Activated naive CD4-positive, alpha-beta T cell treated with anti-CD3 and anti-CD28 coated beads, Interleukin-2, amount 10 ng/mL, durations not matched to agents 7 days and 5 days (primary cell): ENCODE measurements around the gene KDM6A.
"Not testable (repeated sequence)": the region's sequence is repeated elsewhere in the genome, so short reads cannot be mapped to it uniquely, and the experiment has no call there.

ENCODE experiments used
- CTCF ChIA-PET: fragments of 350-600 bp; sonication (Branson Sonifier 250); formaldehyde crosslinking; loops from one replicate; lab custom pipeline; 2021; ENCODE audit warnings: antibody characterized with exemption; lab: Charles Lee
- DNase-seq: peaks from one replicate; pipeline ENCODE4 v3.0.0-alpha.2; 2020
- H3K27ac Mint-ChIP-seq: one replicate; pipeline ENCODE4 v1.8.0; 2021; ENCODE audit warnings: mild to moderate bottlenecking, moderate library complexity, mixed read lengths
- H3K27me3 Mint-ChIP-seq: one replicate; pipeline ENCODE4 v1.8.0; 2021; ENCODE audit warnings: mild to moderate bottlenecking, mixed read lengths
- H3K36me3 Mint-ChIP-seq: one replicate; pipeline ENCODE4 v1.8.0; 2021; ENCODE audit warnings: mixed read lengths
- H3K4me1 Mint-ChIP-seq: one replicate; pipeline ENCODE4 v1.8.0; 2021; ENCODE audit warnings: mixed read lengths
- H3K4me3 Mint-ChIP-seq: one replicate; pipeline ENCODE4 v1.8.0; 2021; ENCODE audit warnings: mild to moderate bottlenecking, moderate library complexity, mixed read lengths
- H3K9me3 Mint-ChIP-seq: one replicate; pipeline ENCODE4 v1.8.0; 2021; ENCODE audit warnings: mixed read lengths

Gene KDM6A

DNA sequence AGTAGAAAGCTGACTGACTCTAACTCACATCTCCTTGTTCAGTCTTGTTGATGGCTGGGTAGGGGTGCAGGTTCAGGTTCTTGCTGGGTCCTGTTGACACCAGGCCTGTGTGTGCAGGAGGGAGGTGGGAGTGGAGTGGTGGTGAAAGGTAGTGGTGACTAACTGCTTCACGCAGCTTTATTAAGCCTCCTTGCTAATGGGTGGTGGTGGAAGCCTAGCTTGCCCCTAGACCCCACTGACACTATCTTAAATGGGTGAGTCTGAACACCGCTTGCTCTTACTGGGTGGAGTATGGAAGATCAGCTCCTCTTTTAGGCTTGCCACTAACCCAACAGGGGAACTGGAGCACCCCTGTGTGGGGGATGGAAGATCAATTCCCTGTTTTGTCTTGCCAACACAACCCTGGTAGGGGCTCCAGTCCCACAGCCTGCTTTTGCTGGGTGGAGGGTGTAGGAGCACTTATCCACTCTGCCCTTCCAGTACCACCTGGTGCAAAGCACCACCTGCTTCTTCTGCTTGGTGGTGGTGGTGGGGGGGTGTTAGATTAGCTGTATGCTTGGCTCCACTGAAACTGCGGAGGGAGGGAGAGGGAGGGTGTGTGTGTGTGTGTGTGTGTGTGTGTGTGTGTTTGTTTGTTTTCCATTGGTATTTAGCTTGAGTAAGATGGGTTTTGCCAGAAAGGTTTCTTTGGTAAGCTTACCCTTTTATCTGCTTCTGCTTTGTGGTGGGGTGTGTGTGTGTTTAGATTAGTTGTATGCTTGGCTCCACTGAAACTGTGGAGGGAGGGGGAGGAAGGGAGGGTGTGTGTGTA lies 25.6 kb downstream of the KDM6A start:
- CTCF ChIA-PET: interaction anchor here (0.6 to 1.1 kb wide), 2 partner anchors 172 to 655 kb away, joined by 3 read pairs; no protein-coding TSS in a partner anchor
- no peak overlapping the region for H3K4me3 Mint-ChIP-seq
- DNase-seq: peak; percentile 20
- H3K27ac Mint-ChIP-seq: peak overlapping the region; percentile 45
- no peaks in the 10 kb centered on the region for H3K27me3 Mint-ChIP-seq
- H3K9me3 Mint-ChIP-seq: peaks cover 20% of the 10 kb centered on the region
- peaks cover 20% of the 10 kb centered on the region for H3K36me3 Mint-ChIP-seq
- H3K4me1 Mint-ChIP-seq: peaks cover 35% of the 10 kb centered on the region

DNA sequence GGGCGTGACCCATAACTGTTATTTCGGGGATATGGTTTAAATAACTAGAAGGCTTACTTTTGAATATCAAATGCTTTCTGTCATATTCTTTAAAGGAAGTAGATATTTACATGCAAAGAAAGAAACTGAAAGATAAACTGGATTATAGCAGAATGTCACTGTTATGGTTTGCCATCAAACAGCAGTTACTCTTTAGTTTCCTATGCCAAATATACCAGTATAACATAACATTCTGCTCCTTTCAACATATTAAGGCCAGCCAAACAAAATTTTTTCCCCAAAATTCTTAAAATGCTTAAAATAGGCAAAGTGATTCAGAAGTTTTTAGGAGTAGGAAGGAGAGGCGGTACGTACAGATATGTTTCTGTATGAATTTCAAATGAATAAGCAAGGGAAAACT lies 27.0 kb downstream of the KDM6A start:
- CTCF ChIA-PET: interaction anchor here (1.1 kb wide), 1 partner anchor 656 kb away, joined by 3 read pairs; no protein-coding TSS in a partner anchor
- DNase-seq: no peak
- H3K9me3 Mint-ChIP-seq: peaks cover 18% of the 10 kb centered on the region
- H3K4me1 Mint-ChIP-seq: peaks cover 46% of the 10 kb centered on the region
- H3K27me3 Mint-ChIP-seq: no peaks in the 10 kb centered on the region
- H3K4me3 Mint-ChIP-seq: no peak overlapping the region
- peak overlapping the region; percentile 28 for H3K27ac Mint-ChIP-seq
- peaks cover 22% of the 10 kb centered on the region for H3K36me3 Mint-ChIP-seq

DNA sequence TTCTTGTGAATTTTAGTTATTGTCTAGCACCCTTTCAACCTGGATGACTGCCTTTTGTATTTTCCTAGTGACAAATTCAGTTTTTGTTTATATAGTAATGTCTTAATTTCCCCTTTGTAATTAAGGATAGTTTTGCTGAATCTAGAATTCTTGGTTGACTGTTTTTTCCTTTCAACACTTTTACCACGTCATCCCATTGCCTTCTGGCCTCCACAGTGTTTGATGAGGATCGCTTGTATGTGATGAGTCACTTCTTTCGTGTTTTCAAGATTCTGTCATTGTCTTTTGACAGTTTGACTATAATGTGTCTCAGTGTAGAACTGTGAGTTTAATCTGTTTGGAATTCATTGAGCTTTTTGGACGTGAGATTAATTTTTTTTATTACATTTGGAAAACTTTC lies 30.1 kb downstream of the KDM6A start:
- CTCF ChIA-PET: no interaction called here
- peaks cover 10% of the 10 kb centered on the region for H3K9me3 Mint-ChIP-seq
- no peak overlapping the region for H3K4me3 Mint-ChIP-seq
- H3K27me3 Mint-ChIP-seq: no peaks in the 10 kb centered on the region
- peaks cover 50% of the 10 kb centered on the region for H3K4me1 Mint-ChIP-seq
- H3K27ac Mint-ChIP-seq: no peak overlapping the region
- DNase-seq: no peak
- peaks cover 14% of the 10 kb centered on the region for H3K36me3 Mint-ChIP-seq

DNA sequence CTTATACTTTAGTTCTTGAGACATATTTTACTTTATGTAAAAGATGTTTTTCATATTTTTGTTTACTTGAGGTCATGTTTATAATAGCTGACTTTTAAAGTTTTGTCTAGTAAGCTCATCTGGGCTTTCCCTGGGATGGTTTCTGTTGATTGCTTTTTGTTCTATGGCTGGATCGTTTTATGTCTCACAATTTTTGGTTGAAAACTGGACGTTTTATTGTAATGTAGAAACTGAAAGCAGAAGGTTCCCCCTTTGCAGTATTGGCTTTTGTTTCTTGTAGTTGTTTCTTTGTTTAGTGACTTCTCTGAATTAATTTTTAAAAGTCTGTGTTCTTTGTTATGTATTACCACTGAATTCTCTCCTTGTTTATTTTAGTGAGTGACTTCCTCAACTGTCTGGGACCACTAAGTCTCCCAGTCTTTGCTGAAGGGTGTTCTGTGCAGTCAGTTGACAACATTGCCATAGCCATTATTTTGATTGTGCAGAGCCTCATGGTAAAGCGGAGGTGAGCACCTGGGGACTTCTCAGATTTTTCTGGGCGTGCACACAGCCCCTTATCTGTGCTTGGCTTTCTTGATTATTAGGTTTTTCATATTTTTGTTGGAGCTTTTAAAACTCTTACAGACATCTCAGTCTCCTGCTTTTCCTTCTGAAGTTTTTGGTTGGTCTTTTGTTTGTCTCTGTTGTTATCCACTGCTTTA lies 31.0 kb downstream of the KDM6A start:
- no peak for DNase-seq
- H3K9me3 Mint-ChIP-seq: peaks cover 10% of the 10 kb centered on the region
- no peak overlapping the region for H3K4me3 Mint-ChIP-seq
- peak overlapping the region; percentile 39 for H3K27ac Mint-ChIP-seq
- CTCF ChIA-PET: no interaction called here
- peaks cover 47% of the 10 kb centered on the region for H3K4me1 Mint-ChIP-seq
- peaks cover 17% of the 10 kb centered on the region for H3K36me3 Mint-ChIP-seq
- H3K27me3 Mint-ChIP-seq: no peaks in the 10 kb centered on the region

DNA sequence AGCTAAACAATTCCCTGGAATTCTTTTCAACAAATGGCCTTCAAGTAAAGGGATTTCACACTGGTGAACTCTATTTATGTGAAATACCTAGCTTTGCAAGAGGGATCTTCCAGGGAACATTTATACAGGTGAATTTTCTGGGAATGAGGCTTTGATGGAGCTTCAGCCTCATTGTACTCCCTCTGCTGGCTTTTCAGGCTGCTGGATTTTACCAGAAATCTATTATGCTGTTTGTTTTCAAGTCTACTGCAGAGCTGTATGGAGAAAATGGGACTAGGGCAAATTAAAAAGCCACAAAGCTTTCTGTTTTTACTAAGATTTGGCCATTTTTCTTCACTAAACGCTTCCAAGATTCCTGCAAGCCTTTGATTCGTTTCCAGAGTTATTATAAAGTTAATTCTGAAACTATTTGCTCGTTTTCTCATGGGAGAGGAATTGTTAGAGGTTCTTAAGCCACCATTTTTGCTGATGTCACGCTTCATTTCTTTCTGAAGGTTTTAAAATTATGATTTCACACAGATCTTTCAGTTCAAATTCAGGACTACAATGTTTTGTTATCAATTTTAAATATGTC lies 31.6 kb downstream of the KDM6A start:
- Mint-ChIP-seq H3K4me1 (peaks cover 40% of the 10 kb centered on the region), H3K4me3 (no peak overlapping the region), H3K27me3 (no peaks in the 10 kb centered on the region), H3K27ac (no peak overlapping the region), H3K9me3 (peaks cover 10% of the 10 kb centered on the region), H3K36me3 (peaks cover 17% of the 10 kb centered on the region)
- no peak for DNase-seq
- CTCF ChIA-PET: no interaction called here

DNA sequence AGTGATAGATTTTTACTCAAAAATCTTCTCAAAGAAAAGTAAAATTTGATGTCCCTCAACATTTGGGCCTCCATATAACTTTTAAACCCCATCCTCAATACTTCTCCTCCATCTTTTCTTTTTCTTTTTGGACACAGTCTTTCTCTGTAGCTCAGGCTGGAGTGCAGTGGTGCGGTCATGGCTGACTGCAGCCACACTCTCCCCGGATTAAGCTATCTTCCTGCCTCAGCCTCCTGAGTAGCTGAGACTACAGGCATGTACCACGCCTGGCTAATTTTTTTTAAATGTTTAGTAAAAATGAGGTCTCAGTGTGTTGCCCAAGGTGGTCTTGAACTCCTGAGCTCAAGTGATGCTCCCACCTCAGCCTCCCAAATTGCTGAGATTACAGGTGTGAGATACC lies 33.1 kb downstream of the KDM6A start:
- Mint-ChIP-seq H3K27me3 (no peaks in the 10 kb centered on the region), H3K4me1 (peaks cover 32% of the 10 kb centered on the region), H3K27ac (no peak overlapping the region), H3K9me3 (peaks cover 10% of the 10 kb centered on the region), H3K4me3 (no peak overlapping the region), H3K36me3 (peaks cover 15% of the 10 kb centered on the region)
- DNase-seq: no peak
- CTCF ChIA-PET: interaction anchor here (1.2 kb wide), 1 partner anchor 17 kb away, joined by 3 read pairs; no protein-coding TSS in a partner anchor

DNA sequence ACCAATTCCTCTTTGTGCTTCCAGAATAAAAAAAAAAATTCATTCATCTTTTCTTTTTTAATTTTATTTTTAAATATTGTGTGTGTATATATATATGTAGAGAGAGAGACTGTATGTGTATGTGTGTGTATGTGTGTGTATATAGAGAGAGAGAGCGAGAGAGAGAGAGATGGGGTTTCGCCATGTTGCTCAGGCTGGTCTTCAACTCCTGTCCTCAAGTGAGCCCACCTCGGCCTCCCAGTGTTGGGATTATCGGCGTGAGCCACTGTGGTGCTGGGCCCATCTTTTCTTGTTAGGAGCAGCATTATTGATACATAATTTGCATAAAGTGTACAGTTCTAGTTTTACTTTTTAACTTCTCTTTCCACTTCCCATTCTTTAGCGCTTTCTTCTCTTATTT lies 33.6 kb downstream of the KDM6A start:
- Mint-ChIP-seq H3K9me3 (peaks cover 10% of the 10 kb centered on the region), H3K27ac (no peak overlapping the region), H3K36me3 (peaks cover 15% of the 10 kb centered on the region), H3K27me3 (no peaks in the 10 kb centered on the region), H3K4me3 (no peak overlapping the region), H3K4me1 (peaks cover 31% of the 10 kb centered on the region)
- no peak for DNase-seq
- CTCF ChIA-PET: interaction anchor here (1.2 kb wide), 1 partner anchor 16 kb away, joined by 3 read pairs; no protein-coding TSS in a partner anchor

DNA sequence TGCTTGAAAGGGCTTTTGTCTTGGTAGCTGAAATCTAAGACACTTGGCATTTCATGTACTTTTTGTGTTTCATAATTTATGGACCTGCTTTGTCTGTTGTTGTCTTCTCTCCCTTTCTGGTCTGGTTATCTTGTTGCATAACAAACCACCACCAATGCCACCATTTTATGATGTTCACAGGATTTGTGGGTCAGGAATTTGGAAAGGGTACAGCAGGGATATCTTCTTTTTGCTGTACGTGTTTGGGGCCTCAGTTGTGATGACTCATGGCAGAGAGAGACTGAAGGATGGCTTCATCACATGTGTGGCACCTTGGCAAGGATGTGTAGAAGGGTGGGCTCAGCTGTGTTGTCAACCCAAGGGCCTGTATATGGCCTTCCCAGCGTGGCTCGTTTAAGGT lies 35.2 kb downstream of the KDM6A start:
- Mint-ChIP-seq H3K4me3 (no peak overlapping the region), H3K4me1 (peaks cover 28% of the 10 kb centered on the region), H3K27me3 (no peaks in the 10 kb centered on the region), H3K36me3 (peaks cover 13% of the 10 kb centered on the region), H3K27ac (peak overlapping the region; percentile 28), H3K9me3 (peaks cover 6% of the 10 kb centered on the region)
- DNase-seq: no peak
- CTCF ChIA-PET: no interaction called here

DNA sequence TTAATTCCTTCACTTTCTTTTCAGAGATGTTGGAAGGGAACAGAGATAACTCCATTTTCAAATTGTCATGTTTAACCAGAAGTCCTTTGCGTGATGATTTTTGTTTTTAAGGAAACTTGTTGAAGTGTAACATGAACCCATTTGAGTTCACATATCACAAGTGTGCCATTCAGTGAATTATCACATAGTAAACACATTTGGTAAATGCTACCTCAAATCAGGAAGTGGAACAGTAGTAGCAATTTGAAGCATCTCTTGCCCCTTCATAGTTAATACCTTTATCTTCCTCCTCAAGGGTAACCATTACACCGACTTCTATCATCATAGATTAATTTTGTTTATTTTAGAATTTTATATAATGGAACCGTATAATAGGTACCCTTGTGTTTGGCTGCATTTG lies 35.8 kb downstream of the KDM6A start:
- Mint-ChIP-seq H3K4me3 (no peak overlapping the region), H3K4me1 (peaks cover 24% of the 10 kb centered on the region), H3K9me3 (peaks cover 2% of the 10 kb centered on the region), H3K36me3 (peaks cover 8% of the 10 kb centered on the region), H3K27ac (no peak overlapping the region), H3K27me3 (no peaks in the 10 kb centered on the region)
- CTCF ChIA-PET: no interaction called here
- DNase-seq: no peak

DNA sequence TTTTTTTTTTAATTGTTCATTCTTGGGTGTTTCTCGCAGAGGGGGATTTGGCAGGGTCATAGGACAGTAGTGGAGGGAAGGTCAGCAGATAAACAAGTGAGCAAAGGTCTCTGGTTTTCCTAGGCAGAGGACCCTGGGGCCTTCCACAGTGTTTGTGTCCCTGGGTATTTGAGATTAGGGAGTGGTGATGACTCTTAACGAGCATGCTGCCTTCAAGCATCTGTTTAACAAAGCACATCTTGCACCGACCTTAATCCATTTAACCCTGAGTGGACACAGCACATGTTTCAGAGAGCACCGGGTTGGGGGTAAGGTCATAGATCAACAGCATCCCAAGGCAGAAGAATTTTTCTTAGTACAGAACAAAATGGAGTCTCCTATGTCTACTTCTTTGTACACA lies 37.5 kb downstream of the KDM6A start:
- H3K27ac Mint-ChIP-seq, DNase-seq, CTCF ChIA-PET, H3K4me3 Mint-ChIP-seq, H3K27me3 Mint-ChIP-seq, H3K36me3 Mint-ChIP-seq, H3K9me3 Mint-ChIP-seq: not testable (repeated sequence)
- H3K4me1 Mint-ChIP-seq: peaks cover 24% of the 10 kb centered on the region

DNA sequence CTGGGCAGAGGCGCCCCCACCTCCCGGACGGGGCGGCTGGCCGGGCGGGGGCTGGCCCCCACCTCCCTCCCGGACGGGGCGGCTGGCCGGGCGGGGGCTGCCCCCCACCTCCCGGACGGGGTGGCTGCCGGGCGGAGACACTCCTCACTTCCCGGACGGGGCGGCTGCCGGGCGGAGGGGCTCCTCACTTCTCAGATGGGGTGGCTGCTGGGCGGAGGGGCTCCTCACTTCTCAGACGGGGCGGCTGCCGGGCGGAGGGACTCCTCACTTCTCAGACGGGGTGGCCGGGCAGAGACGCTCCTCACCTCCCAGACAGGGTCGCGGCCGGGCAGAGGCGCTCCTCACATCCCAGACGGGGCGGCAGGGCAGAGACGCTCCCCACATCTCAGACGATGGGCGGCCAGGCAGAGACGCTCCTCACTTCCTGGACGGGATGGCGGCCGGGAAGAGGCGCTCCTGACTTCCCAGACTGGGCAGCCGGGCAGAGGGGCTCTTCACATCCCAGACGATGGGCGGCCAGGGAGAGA lies 38.1 kb downstream of the KDM6A start:
- DNase-seq, H3K9me3 Mint-ChIP-seq, H3K4me3 Mint-ChIP-seq, CTCF ChIA-PET, H3K27me3 Mint-ChIP-seq, H3K36me3 Mint-ChIP-seq, H3K27ac Mint-ChIP-seq: not testable (repeated sequence)
- H3K4me1 Mint-ChIP-seq: peaks cover 22% of the 10 kb centered on the region

DNA sequence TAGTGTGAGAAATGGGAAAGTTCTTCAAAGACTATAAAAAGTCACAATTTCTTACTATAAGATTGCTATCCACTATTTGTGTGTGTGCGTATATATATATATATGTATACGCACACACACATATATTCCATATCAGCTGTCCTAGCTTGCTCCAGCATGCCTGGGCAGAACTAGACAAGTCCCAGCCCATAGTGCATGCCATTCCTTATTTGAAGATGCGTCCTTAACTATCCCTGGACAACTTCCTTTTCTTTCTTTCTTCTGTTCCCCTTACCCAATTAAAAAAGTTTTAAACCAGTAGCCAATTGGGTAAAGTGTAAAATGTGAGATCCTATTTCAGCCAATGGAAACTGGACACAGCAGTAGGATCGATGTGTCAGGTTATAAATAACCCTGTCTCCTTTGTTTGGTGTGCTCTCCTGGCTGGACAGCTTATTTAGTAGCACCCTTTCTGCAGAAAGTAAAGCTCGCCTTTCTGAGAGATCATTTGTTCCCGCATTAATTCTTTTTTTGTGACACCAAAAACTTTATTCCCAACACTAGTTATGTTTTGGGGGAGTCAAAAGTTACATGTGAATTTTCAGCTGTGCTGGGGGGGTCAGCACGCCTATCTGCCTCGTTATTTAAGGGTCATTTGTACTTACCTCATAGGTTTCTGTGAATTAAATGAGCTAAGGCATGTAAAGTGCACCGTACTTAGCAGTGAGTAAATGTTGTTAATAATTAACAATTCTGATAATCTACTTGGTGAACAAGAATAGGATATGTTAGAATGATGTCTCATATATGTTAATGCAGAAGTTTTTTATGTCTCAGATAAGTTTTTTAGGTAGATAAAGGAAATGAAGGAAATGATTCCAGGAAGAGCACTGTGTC lies 40.9 kb downstream of the KDM6A start:
- no peaks in the 10 kb centered on the region for H3K9me3 Mint-ChIP-seq
- H3K27me3 Mint-ChIP-seq: no peaks in the 10 kb centered on the region
- H3K27ac Mint-ChIP-seq: no peak overlapping the region
- H3K36me3 Mint-ChIP-seq: peaks cover 1% of the 10 kb centered on the region
- H3K4me1 Mint-ChIP-seq: peaks cover 12% of the 10 kb centered on the region
- CTCF ChIA-PET: interaction anchor here (0.6 kb wide), 1 partner anchor 96 kb away, joined by 3 read pairs; no protein-coding TSS in a partner anchor
- DNase-seq: no peak
- H3K4me3 Mint-ChIP-seq: no peak overlapping the region

DNA sequence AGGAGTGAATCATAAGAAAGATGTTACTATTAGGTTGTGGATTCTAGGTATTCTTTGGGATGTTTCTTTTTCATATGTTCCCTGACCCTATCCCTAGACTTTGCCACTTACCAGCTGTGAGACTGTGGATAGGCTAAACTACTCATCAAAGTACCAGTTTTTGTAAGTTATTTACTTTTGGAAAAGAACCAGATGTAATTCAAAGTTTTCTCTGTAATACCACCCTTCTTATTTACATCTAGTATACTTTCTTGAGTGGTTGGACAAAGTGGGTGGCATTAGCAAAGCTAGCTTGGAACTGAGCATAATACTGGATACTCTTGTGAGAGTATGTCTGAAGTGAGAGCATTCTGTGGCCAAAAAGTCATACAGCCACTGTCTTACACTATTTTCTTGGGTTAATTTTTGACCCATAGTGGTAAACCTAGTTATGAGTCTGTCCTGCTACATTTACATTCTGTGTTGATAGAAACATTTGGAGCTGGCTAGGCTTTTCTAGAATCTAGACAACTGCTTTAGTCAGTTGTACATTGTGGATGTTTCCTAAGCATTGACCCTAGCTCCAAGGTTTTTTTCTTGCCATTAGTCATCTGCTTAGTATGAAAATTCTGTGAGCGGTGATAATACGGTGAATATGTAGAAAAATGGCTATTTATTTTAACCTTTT lies 41.7 kb downstream of the KDM6A start:
- Mint-ChIP-seq H3K9me3 (no peaks in the 10 kb centered on the region), H3K4me3 (no peak overlapping the region), H3K4me1 (peaks cover 15% of the 10 kb centered on the region), H3K27ac (no peak overlapping the region), H3K27me3 (no peaks in the 10 kb centered on the region), H3K36me3 (peaks cover 1% of the 10 kb centered on the region)
- CTCF ChIA-PET: interaction anchor here (0.6 kb wide), 1 partner anchor 95 kb away, joined by 3 read pairs; no protein-coding TSS in a partner anchor
- DNase-seq: no peak
